AG04449 (cell line): ENCODE measurements around the gene GNB5.
A peak's percentile ranks its signal among the peaks of the same experiment; 100 is the strongest.
"Not testable (repeated sequence)": the region's sequence is repeated elsewhere in the genome, so short reads cannot be mapped to it uniquely, and the experiment has no call there.

Experiments used
- CTCF ChIA-PET: fragments of 350-600 bp; formaldehyde crosslinking; extraction: SDS; loops from one replicate; lab custom pipeline; 2021; ENCODE audit warnings: antibody characterized with exemption; lab: Yijun Ruan, JAX
- POLR2A ChIA-PET: fragments of 400-600, 350-600 bp; formaldehyde crosslinking; extraction: SDS; loops from one replicate; lab custom pipeline; 2020; ENCODE audit warnings: antibody characterized with exemption, inconsistent platforms; lab: Yijun Ruan, JAX
- DNase-seq: peaks from one replicate; pipeline ENCODE4 v3.0.0-alpha.2; 2010; ENCODE audit warnings: low read depth, low spot score
- H3K4me3 ChIP-seq: 2 replicates; pipeline ENCODE4 v1.5.1; 2011; ENCODE audit warnings: low read depth, mild to moderate bottlenecking, control low read depth, low read length
- TF ChIP-seq, protein P1 (sequence below): IDR thresholded peaks from one replicate; pipeline ENCODE4 v1.5.1; 2011; ENCODE audit warnings: mild to moderate bottlenecking, moderate library complexity, low read length, control low read depth, inconsistent platforms; ENCODE audit not compliant: insufficient read depth; ENCODE audit errors: missing control alignments

Gene GNB5

GRCh38 chr15:52101542-52102323 is 89.5 kb downstream of the GNB5 start:
- no peak overlapping the region for H3K4me3 ChIP-seq
- no peak for DNase-seq
- POLR2A ChIA-PET = no interaction called here
- CTCF ChIA-PET = no interaction called here
- TF ChIP-seq, protein P1, sequence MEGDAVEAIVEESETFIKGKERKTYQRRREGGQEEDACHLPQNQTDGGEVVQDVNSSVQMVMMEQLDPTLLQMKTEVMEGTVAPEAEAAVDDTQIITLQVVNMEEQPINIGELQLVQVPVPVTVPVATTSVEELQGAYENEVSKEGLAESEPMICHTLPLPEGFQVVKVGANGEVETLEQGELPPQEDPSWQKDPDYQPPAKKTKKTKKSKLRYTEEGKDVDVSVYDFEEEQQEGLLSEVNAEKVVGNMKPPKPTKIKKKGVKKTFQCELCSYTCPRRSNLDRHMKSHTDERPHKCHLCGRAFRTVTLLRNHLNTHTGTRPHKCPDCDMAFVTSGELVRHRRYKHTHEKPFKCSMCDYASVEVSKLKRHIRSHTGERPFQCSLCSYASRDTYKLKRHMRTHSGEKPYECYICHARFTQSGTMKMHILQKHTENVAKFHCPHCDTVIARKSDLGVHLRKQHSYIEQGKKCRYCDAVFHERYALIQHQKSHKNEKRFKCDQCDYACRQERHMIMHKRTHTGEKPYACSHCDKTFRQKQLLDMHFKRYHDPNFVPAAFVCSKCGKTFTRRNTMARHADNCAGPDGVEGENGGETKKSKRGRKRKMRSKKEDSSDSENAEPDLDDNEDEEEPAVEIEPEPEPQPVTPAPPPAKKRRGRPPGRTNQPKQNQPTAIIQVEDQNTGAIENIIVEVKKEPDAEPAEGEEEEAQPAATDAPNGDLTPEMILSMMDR = no peak

GRCh38 chr15:52100807-52101442 is 90.3 kb downstream of the GNB5 start:
- no peak overlapping the region for H3K4me3 ChIP-seq
- CTCF ChIA-PET = no interaction called here
- POLR2A ChIA-PET = no interaction called here
- TF ChIP-seq, protein P1 = no peak
- DNase-seq = peak; percentile 70

GRCh38 chr15:52099651-52100272 is 91.4 kb downstream of the GNB5 start:
- ChIA-PET POLR2A (no interaction called here), CTCF (no interaction called here)
- no peak for DNase-seq
- no peak overlapping the region for H3K4me3 ChIP-seq
- TF ChIP-seq, protein P1 = no peak

- ChIA-PET CTCF (interaction anchor here (0.8 to 1.3 kb wide), 5 partner anchors 20 to 116 kb away, joined by 3 to 4 read pairs (median 3); no protein-coding TSS in a partner anchor), POLR2A (no interaction called here)
- no peak overlapping the region for H3K4me3 ChIP-seq
- TF ChIP-seq, protein P1 = no peak
- no peak for DNase-seq
Measured at GRCh38 chr15:52098323-52098722, 92.9 kb downstream of the GNB5 start.

DNA sequence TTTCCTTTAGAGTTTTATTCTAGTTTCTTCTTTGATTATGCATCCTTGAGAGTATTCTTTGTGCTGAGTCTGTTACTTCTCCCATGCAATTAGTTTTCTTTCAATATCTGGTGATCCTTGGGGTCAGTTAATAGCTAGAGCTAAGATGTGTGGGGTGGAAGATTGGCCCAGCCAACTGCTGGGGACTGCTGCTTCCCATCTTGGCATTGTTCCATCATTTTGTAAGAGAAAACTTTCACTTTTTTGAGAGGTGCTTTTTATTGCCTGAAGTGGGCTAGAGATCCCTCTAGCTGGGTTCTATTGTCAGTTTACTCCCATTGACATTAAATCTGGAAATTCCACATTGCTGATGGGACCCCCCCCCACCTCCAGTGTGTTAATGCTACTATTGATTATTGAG is 94.0 kb downstream of the GNB5 start:
- DNase-seq = no peak
- ChIA-PET POLR2A (interaction anchor here (0.6 kb wide), 1 partner anchor 15 kb away, joined by 3 read pairs; no protein-coding TSS in a partner anchor), CTCF (interaction anchor here (0.8 to 1.3 kb wide), 4 partner anchors 18 to 117 kb away, joined by 3 to 4 read pairs (median 3); no protein-coding TSS in a partner anchor)
- TF ChIP-seq, protein P1 = no peak
- H3K4me3 ChIP-seq = no peak overlapping the region

- CTCF ChIA-PET = interaction anchor here (1.2 kb wide), 1 partner anchor 18 kb away, joined by 3 read pairs; no protein-coding TSS in a partner anchor
- H3K4me3 ChIP-seq, DNase-seq, POLR2A ChIA-PET: not testable (repeated sequence)
Measured at GRCh38 chr15:52096536-52096935, 94.7 kb downstream of the GNB5 start.
